Stimulated activated memory B cell treated with anti-CD40 and anti-IgM and Interleukin-4, amounts not matched to agents 10 μg/mL and 1 μg/mL and 100 μg/mL, for 72 hours (primary cell): ENCODE data around the gene WFIKKN1.

ENCODE experiments used
- ATAC-seq: fragments of 150-1000 bp; cut with Tn5 transposase; 2 replicates; pipeline ENCODE4 v1.10.0; 2021
- H3K27ac Mint-ChIP-seq: one replicate; pipeline ENCODE4 v1.8.0; 2022; ENCODE audit warnings: mild to moderate bottlenecking, mixed read lengths
- H3K27me3 Mint-ChIP-seq: one replicate; pipeline ENCODE4 v1.8.0; 2022; ENCODE audit warnings: mixed read lengths
- H3K36me3 Mint-ChIP-seq: one replicate; pipeline ENCODE4 v1.8.0; 2022; ENCODE audit warnings: mixed read lengths
- H3K4me1 Mint-ChIP-seq: one replicate; pipeline ENCODE4 v1.8.0; 2022; ENCODE audit warnings: mixed read lengths
- H3K4me3 Mint-ChIP-seq: one replicate; pipeline ENCODE4 v1.8.0; 2022; ENCODE audit warnings: mild to moderate bottlenecking, moderate library complexity, mixed read lengths
- H3K9me3 Mint-ChIP-seq: one replicate; pipeline ENCODE4 v1.8.0; 2022; ENCODE audit warnings: mixed read lengths

WFIKKN1 gene

GRCh38 chr16:648071-648780 is 17.4 kb downstream of the WFIKKN1 start:
- ATAC-seq, result peak; percentile 32
- Mint-ChIP-seq H3K27ac (peak overlapping the region; percentile 87), H3K4me3 (peak overlapping the region; percentile 87), H3K9me3 (no peaks in the 10 kb centered on the region), H3K36me3 (peaks cover 11% of the 10 kb centered on the region), H3K27me3 (no peaks in the 10 kb centered on the region), H3K4me1 (peaks cover 59% of the 10 kb centered on the region)

- Mint-ChIP-seq H3K36me3 (peaks cover 9% of the 10 kb centered on the region), H3K4me1 (peaks cover 51% of the 10 kb centered on the region), H3K27ac (peak within 1 kb of the TSS; percentile 87), H3K4me3 (peak within 1 kb of the TSS; percentile 87), H3K27me3 (no peaks in the 10 kb centered on the region), H3K9me3 (no peaks in the 10 kb centered on the region)
- ATAC-seq, result peak; percentile 90
These were observed 18.2 kb downstream of the WFIKKN1 start, which contains the start of gene WDR90 for GRCh38 chr16:648781-649589. TSS of gene WDR90 (plus strand) at chr16:649365. CDS start at chr16:649417, 52 bp downstream.

- peak overlapping the region; percentile 69 for H3K4me3 Mint-ChIP-seq
- no peaks in the 10 kb centered on the region for H3K9me3 Mint-ChIP-seq
- H3K27me3 Mint-ChIP-seq, result no peaks in the 10 kb centered on the region
- no peak overlapping the region for H3K27ac Mint-ChIP-seq
- H3K4me1 Mint-ChIP-seq, result peaks cover 45% of the 10 kb centered on the region
- H3K36me3 Mint-ChIP-seq, result peaks cover 2% of the 10 kb centered on the region
- peak; percentile 1 for ATAC-seq
These were observed 18.8 kb downstream of the WFIKKN1 start for GRCh38 chr16:649631-650030.

- Mint-ChIP-seq H3K4me1 (peaks cover 25% of the 10 kb centered on the region), H3K4me3 (no peak overlapping the region), H3K36me3 (no peaks in the 10 kb centered on the region), H3K27me3 (no peaks in the 10 kb centered on the region), H3K9me3 (no peaks in the 10 kb centered on the region), H3K27ac (no peak overlapping the region)
- ATAC-seq, result no peak
These were observed 21.1 kb downstream of the WFIKKN1 start for GRCh38 chr16:651844-652243.

- no peak for ATAC-seq
- Mint-ChIP-seq H3K27ac (no peak overlapping the region), H3K4me1 (peaks cover 16% of the 10 kb centered on the region), H3K36me3 (no peaks in the 10 kb centered on the region), H3K4me3 (no peak overlapping the region), H3K9me3 (no peaks in the 10 kb centered on the region), H3K27me3 (no peaks in the 10 kb centered on the region)
These were observed 21.9 kb downstream of the WFIKKN1 start for GRCh38 chr16:652454-653305.

GRCh38 chr16:654034-654433 is 23.2 kb downstream of the WFIKKN1 start:
- no peak overlapping the region for H3K27ac Mint-ChIP-seq

GRCh38 chr16:657487-657886 is 26.7 kb downstream of the WFIKKN1 start:
- no peak for ATAC-seq
- no peaks in the 10 kb centered on the region for H3K9me3 Mint-ChIP-seq
- H3K4me1 Mint-ChIP-seq, result peaks cover 14% of the 10 kb centered on the region
- H3K36me3 Mint-ChIP-seq, result peaks cover 6% of the 10 kb centered on the region
- H3K27ac Mint-ChIP-seq, result no peak overlapping the region
- no peaks in the 10 kb centered on the region for H3K27me3 Mint-ChIP-seq
- H3K4me3 Mint-ChIP-seq, result no peak overlapping the region

More at GRCh38 chr16:654034-654433, 23.2 kb downstream of the WFIKKN1 start:
- no peak for ATAC-seq
- Mint-ChIP-seq H3K4me1 (peaks cover 6% of the 10 kb centered on the region), H3K9me3 (no peaks in the 10 kb centered on the region), H3K4me3 (no peak overlapping the region), H3K27me3 (no peaks in the 10 kb centered on the region), H3K36me3 (peaks cover 4% of the 10 kb centered on the region)

- Mint-ChIP-seq H3K9me3 (no peaks in the 10 kb centered on the region), H3K27me3 (no peaks in the 10 kb centered on the region), H3K4me1 (peaks cover 14% of the 10 kb centered on the region), H3K36me3 (peaks cover 6% of the 10 kb centered on the region), H3K4me3 (no peak overlapping the region), H3K27ac (no peak overlapping the region)
- ATAC-seq, result no peak
These were observed 28.1 kb downstream of the WFIKKN1 start for GRCh38 chr16:658679-659571.

- Mint-ChIP-seq H3K4me1 (peaks cover 14% of the 10 kb centered on the region), H3K36me3 (peaks cover 6% of the 10 kb centered on the region), H3K27me3 (no peaks in the 10 kb centered on the region), H3K4me3 (no peak overlapping the region), H3K27ac (no peak overlapping the region), H3K9me3 (no peaks in the 10 kb centered on the region)
- no peak for ATAC-seq
These were observed 28.8 kb downstream of the WFIKKN1 start for GRCh38 chr16:659618-660017.

- Mint-ChIP-seq H3K4me1 (peaks cover 14% of the 10 kb centered on the region), H3K4me3 (no peak overlapping the region)
- ATAC-seq, result no peak
These were observed 29.3 kb downstream of the WFIKKN1 start for GRCh38 chr16:660132-660458.

GRCh38 chr16:660459-661183 is 29.8 kb downstream of the WFIKKN1 start:
- Mint-ChIP-seq H3K4me1 (peaks cover 14% of the 10 kb centered on the region), H3K9me3 (no peaks in the 10 kb centered on the region), H3K27ac (peak overlapping the region; percentile 74), H3K4me3 (peak overlapping the region; percentile 45), H3K36me3 (peaks cover 6% of the 10 kb centered on the region), H3K27me3 (no peaks in the 10 kb centered on the region)
- peak; percentile 70 for ATAC-seq

More at GRCh38 chr16:660132-660458, 29.3 kb downstream of the WFIKKN1 start:
- H3K27ac Mint-ChIP-seq, result peak overlapping the region; percentile 74
- H3K36me3 Mint-ChIP-seq, result peaks cover 6% of the 10 kb centered on the region
- no peaks in the 10 kb centered on the region for H3K9me3 Mint-ChIP-seq
- H3K27me3 Mint-ChIP-seq, result no peaks in the 10 kb centered on the region

- peaks cover 14% of the 10 kb centered on the region for H3K4me1 Mint-ChIP-seq
- ATAC-seq, result peak; percentile 22
- H3K9me3 Mint-ChIP-seq, result no peaks in the 10 kb centered on the region
- no peaks in the 10 kb centered on the region for H3K27me3 Mint-ChIP-seq
- H3K4me3 Mint-ChIP-seq, result no peak overlapping the region
- H3K36me3 Mint-ChIP-seq, result peaks cover 6% of the 10 kb centered on the region
- peak overlapping the region; percentile 74 for H3K27ac Mint-ChIP-seq
These were observed 30.5 kb downstream of the WFIKKN1 start for GRCh38 chr16:661184-661821.

GRCh38 chr16:662095-662494 is 31.3 kb downstream of the WFIKKN1 start:
- H3K27me3 Mint-ChIP-seq, result no peaks in the 10 kb centered on the region
- no peaks in the 10 kb centered on the region for H3K9me3 Mint-ChIP-seq
- peaks cover 14% of the 10 kb centered on the region for H3K4me1 Mint-ChIP-seq
- no peak for ATAC-seq
- H3K4me3 Mint-ChIP-seq, result no peak overlapping the region
- H3K36me3 Mint-ChIP-seq, result peaks cover 6% of the 10 kb centered on the region
- H3K27ac Mint-ChIP-seq, result no peak overlapping the region
